ENCODE data around the gene SPAG5.

The SPAG5 gene

DNA sequence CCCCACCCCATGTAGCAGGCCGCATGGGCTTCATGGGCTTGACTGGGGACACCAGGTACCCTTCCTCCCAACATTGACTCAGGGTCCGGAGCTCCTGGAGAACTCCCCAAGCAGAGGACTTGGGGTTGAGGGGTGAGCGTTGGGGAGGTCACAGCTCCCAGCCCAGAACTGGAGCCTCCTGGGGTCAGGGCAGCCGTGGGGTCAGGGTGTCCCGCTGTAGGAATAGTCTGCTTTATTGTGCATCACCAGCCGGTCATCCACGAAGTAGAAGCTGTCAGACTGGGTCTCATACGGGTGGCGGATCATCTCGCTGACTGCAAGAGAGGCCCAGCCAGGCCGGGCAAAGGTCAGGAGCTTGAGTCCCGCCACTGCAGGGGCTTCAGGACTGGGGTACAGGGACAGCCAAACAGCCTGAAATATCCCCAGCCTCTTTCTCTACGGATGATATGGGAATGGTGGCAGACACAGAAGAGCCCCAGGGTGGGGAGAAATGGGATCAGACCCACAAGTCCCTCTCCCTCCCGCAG, 51.7 kb downstream of the SPAG5 start:
- ATAC-seq: no peak
- no peak for DNase-seq

DNA sequence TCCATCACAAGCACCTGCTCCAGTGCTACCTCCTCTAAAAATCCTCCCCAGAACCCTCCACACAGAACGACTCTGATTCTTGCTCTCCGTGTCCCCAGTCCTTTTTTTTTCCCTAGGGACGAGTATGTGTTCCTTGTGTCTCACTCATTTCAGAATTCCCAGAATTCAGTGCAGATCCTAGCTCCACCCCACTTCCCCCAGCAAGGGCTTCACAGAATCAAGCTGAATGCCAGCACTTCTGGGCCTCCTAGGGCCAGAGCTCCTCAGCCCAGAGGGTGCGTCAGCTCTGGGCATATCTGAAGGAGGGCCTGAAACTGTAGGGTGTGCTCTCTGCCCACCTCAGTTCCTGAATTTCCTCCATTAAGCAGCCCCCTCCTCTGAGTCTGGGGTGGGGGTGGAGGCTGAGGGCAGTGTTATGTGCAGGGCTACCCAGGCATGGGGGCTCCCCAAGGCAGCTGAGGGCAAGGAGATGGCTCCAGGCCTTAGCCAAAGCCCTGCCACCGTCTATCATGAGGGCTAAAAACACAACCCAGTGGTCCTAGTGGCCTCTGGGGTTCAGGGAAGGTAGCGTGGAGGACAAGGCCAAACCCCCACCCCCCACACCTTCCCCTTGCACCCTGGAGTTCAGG, 52.9 kb downstream of the SPAG5 start:
- ATAC-seq: no peak
- no peak for DNase-seq

DNA sequence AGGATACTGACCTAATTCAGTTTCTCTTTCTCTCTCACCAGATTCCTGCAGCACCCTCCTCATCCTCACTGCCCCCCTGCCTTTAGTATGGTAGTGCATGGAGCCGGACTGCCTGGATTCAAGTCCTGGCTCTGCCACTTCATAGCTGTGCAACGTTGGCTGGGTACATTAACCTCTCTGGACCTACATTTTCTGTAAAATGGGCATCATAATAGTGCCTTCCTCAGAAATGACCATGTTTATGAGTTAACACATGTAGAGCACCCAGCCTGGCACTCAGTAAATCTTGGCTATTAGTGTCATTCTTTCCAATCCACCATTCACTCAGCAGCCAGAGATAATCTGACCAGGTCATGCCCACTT, 53.7 kb downstream of the SPAG5 start:
- DNase-seq: no peak
- no peak for ATAC-seq

DNA sequence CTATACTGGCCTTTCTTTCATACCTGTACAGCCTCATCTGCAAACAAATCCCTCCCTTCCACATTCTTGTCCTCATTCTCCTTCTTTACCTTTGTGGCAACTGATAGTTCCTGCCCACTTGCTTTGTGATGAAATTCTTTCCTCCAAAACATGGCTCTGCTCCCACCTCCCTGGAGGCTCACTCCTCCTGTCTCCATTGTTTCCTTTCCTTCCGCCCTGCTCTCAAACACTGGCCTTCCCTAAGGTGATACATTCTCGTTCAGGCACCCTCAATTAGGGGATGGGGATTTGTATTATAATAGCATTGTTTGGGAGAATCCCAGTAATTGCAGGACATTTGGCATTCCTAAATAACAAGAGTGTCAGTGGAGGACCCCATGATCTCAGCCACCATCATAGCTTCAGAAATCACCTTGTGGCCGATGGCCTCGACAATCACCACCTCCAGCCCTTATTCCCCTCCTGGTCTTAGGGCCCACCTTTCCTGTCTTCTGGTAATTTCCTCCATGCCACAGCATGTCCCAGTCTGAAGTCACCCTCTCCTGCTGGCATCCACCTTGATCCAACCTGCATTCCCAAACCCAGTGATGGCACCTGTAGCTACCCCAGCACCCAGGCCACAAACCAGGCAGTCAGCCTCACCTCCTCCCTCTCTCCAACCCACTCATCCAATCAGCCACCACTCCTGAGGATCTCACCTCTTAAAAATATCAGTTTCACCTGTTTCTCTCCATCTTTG, 54.3 kb downstream of the SPAG5 start:
- DNase-seq: no peak
- ATAC-seq: no peak

DNA sequence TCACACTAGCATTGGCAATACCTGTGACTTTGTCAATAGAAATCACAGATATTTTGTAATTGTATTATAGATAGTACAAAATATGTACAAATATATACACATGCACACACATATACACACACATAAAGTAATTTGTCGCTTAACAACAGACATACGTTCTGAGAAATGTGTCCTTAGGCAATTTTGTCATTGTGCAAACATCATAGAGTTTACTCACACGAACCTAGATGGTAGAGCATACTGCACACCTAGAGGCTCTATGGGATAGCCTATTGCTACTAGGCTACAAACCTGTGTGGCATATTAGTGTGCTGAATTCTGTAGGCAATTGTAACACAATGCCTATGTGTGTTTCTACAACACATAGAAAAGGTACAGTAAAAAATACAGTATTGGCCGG, 57.4 kb downstream of the SPAG5 start:
- DNase-seq: no peak
- ATAC-seq: no peak

DNA sequence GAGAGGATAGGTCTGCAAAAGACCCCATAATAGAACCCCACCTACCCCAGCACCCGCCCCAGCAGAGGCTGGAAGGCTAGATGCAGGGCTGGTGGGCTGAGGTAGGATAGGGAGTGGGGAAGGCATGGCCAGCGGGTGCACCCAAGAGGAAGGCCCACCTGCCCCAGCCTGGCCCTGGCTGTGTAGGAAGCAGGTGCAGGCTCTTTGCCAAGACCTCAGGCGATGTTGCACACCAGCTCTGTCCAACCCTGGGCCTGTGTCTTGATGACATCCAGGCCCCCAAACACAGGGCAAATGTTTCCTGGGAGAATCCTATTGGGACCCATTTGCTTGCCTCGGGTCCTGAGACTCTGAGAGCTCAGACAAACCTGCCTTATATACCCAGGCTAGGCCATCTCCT, 58.6 kb downstream of the SPAG5 start:
- ATAC-seq (no peak), DNase-seq (no peak)

DNA sequence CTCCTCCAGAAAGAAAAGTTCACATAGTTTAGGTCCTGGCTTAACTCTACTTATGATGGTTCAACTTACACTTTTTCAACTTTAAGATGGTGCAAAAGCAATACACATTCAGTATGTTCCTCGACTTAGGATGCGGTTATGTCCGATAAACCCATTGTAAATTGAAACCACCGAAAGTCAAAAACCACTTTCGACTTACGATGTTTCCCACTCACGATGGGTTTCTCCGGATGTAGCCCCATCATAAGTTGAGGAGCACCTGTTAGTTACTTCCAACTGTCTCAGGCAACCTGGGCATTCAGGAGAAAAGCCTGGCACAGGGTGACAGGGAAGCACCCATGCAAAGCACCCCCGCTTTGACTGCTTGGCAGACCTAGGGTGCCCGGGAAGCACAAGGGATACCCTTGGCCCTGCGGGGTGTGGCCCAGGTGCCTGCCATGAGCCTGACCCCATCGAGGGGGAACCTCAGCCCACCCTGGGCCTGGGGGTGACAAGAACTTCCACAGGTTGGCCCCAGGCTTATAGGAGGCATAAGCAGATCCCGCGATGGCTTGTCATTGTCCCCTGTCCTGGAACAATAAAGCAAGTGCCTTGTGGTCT, 60.4 kb downstream of the SPAG5 start:
- ATAC-seq (no peak), DNase-seq (no peak)

DNA sequence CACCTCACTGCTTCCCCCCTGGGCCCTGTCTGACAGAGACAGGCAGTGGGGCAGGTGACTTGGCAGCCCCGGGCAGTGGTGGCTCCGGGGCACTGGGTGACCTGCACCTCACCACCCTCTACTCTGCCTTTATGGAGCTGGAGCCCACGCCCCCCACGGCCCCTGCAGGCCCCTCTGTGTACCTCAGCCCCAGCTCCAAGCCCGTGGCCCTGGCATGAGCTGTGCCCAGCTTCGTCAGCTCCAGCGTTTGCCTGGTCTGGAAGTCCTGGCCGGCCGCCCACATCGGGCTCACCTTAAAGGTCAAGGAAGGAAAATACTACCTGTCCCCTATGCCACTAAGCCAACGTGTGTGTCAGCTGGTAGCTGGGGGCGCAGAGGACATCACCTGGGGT, 61.6 kb downstream of the SPAG5 start:
- DNase-seq (no peak), ATAC-seq (no peak)

DNA sequence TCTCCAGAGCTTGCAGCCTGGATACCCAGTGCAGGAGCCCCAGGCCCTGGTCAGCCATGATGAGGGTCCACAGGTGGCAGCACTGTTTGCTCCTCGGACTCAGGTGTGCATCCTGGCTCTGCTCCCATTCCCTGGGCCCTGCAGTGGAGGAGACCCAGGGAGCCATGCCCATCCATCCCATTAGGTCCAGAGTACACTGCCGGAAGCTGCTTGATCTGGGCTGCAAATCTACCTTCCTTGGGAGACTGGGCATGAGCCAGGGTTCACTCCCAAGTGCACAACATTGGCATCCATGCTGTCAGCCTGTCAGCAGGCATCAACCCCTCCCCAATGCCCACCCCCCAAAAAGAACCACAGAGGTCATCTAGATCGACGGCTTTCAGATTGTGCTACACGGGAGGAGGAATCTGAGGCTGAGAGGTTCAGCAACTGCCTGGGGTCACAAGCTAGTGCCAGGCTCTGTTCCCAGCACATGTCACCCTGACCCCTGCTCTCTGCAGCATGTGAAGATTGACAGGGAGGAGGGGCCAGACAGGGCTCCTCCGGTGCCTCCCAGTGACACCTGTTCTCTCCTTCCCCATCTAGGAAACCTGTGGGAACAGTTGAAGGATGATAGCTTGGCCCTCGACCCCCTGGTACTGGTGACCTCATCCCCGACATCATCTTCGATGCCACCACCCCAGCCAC, 62.1 kb downstream of the SPAG5 start:
- no peak for ATAC-seq
- DNase-seq: no peak

DNA sequence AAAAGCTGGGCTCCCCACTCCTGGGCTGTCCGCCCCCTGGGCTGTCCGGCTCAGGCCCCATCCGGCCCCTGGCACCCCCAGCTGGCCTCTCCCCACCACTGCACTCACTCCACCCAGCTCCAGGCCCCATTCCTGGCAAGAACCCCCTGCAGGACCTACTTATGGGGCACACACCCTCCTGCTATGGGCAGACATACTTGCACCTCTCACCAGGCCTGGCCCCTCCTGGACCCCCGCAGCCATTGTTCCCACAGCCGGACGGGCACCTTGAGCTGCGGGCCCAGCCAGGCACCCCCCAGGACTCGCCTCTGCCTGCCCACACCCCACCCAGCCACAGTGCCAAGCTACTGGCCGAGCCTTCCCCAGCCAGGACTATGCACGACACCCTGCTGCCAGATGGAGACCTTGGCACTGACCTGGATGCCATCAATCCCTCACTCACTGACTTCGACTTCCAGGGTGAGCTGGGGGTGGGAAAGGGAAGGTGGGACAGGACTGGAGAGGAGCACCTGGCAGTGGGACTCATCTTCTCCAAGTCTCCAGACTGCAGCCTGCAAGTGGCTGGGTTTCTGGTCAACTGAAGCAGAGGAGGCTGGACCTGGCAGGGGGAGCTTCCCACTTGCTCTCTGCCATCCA, 64.0 kb downstream of the SPAG5 start:
- DNase-seq (no peak), ATAC-seq (no peak)

DNA sequence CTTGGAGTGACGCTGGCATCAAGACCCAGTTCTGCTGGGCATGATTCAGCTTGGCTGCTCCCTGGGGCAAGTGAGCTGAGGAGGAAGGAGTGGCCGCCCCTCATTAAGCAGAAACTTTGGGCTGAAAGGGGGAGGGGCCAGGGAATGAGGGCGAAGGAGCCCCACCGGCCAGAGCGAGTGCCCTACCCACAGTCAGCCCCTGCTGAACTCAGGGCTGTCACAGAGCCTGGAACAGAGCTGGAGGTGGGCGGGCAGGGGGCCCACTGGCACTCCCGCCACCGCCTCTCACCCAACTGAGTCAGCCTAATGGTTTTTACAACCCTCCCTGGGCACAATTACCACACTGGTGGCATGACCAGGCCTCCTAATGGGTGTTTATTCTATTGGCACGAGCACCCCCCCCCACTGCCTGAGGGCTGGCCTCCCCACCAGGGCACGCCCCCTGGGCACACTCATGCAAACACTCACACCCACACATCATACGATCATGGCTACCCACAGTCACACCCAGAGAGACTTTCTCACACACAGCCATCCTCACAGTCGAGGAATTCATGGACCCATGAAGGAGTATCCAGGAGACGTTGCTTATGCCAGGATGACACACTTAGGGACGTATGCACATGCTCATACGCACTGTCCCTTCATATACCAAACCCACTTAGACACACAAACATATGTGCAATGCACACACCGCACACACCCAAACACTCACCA, 65.6 kb downstream of the SPAG5 start:
- no peak for ATAC-seq

DNA sequence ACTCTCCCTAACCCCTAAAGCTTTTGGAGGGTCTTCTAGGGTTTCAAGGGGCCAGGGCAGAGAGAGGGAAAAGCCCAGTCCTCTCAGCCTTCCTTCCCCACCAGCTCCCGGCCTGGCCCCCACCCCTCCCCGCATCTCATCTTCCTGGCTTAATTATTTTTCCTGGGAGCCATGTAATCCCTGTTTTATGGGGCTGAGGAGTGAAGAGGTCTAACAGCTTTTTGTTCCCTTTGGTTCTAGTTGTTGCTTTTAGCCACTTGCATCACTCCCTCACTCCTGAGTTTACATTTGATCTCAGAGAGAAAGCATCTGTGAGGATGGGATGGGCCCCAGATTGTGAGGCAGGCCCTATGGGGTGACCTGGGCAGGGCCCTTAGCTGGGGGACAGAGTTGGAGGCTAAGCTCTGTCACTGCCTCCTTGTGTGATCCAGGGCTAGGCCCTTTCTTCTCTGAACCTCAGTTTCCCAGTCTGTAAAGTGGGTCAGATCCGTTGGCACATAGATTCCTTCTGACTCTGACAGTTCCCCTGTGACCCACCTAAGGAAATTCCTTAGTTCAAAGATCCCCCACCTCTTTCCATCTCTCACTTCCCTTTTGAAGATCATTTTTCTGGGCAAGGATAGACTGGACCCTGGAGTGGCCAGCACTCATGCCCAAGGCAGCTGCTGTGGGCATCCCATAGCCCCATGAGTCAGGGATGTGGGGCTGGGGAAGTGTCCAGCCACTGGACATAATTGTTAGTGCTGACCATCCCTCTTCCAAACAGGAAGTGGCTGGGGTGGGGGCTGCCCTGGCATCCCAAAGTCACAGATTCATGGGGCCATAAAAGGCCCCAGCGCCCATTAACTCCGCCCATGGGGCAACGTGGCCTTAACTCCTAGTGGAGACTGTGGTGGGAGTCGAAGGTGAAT, 66.5 kb downstream of the SPAG5 start:
- ATAC-seq (no peak), DNase-seq (no peak)

More for the DNA sequence above, 65.6 kb downstream of the SPAG5 start:
- DNase-seq: no peak

DNA sequence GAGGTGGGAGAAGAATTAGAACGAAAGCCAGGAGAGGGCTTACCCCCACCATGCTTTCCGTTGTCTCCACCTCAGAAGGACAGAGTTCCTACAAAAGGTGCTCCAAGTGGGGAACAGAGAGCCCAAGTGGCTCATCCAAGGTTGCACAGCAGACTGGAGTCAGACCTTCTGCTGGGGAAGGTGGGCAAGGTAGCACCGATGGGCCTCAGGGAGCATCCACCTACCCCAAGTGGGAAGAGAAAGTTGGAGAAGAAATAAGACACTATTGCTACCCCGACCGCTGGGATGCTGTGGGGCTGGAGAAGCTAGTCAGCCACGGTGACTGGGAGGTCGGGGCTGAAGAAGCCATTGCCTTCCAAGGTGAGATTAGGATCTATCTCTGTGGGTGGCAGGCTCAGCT, 67.9 kb downstream of the SPAG5 start:
- no peak for ATAC-seq
- DNase-seq: no peak

DNA sequence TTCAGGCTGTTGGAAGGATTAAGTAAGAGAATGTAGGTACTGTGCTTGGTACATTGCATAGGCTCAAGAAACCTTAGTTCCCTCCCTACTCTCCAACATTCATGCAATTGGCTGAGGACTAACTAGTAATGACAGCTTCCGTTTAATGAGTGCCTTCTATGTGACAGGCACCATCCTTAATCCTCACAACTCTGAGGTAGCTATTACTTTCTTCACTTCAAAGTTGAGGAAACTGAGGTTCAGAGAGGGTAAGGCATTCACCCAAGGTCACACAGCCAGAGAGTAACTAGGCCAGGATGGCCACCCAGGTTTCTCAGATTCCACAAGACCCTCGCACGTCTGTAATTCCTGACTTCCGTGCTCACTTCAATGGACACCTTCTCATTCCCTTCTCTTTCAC, 68.6 kb downstream of the SPAG5 start:
- ATAC-seq: no peak

DNA sequence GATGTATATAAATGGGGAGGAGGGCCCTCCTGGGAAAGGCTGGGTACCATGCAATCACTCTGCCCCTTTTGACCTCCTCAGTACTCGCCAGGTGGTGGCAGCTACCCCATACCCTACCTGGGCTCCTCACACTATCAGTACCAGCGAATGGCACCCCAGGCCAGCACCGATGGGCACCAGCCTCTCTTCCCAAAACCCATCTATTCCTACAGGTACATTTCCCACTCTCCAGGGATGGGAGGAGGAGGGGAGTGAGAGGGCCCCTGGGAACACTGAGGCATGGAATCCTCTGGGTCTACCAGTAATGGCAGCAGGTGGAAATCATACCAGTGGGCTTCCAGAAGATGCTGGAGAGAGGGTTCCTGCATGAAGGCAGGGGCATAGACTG, 69.8 kb downstream of the SPAG5 start:
- DNase-seq (no peak), ATAC-seq (no peak)

More for the DNA sequence above, 68.6 kb downstream of the SPAG5 start:
- DNase-seq: no peak

DNA sequence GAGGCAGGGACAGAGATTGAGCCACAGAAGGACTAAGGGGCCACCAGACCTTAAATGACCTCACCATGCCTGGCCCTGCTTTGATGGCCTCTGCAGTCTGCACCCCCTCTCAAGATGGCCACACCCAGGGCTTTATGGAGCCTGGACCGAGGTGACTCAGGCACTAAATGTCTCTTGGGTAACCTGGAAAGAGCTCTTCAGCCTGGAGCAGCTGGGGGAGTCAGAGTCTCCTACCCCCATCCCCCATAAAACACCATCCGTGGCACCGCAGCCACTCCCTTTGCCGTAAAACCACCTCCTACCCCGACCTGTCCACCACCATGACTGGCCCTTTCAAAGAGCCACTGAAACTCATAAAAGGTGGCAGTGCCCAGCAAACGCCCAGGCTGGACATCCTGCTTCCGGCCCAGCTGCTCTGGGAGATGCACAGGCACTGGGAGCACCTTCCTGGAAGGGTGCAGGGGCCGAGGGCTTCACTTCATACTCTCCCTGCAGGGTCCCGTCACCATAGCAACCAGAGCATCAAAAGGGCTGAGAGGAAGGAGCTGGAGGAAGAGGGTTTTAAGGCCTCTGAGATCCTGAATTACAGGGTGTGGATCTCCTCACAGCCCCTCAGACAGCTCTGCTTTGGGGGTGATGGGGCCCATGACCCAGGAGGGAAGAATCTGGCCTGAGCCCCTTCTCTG, 70.4 kb downstream of the SPAG5 start:
- ATAC-seq (no peak), DNase-seq (no peak)

DNA sequence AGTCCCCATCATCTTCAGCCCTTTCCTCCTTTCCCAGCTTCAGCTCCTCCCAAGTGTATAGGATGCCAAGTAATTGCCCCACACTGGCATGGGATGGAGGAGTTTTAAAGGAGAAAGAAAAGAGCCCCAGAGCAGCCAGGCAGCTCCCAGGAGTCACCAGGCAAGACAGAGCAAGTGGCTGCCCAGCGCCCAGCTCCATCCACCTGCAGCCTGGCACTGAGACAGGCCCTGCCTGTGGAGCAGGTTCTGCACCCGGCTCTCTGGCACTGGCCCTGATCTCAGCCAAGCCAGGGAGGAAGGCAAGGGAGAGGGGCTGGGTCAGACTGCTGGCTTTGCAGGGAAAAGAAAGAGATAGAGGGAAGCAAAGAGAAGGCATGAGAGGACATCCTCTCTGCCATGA, 71.0 kb downstream of the SPAG5 start:
- no peak for ATAC-seq
- no peak for DNase-seq
